Ovary (tissue), 3 donors: Measurements from ENCODE around the gene MAML1.

Experiments
- EP300 ChIP-seq: sonication (generic); formaldehyde crosslinking; IDR thresholded peaks from one replicate; pipeline ENCODE4 v1.6.1; 2017; ENCODE audit warnings: antibody characterized with exemption
- POLR2A ChIP-seq: fragments of 450-650 bp; IDR thresholded peaks from one replicate; pipeline ENCODE4 v1.6.1; 2017; ENCODE audit warnings: antibody characterized with exemption, mild to moderate bottlenecking, moderate library complexity
- TF ChIP-seq, protein P1 (sequence below), 3 donors: fragments of 450-650 bp in 2 of 3; fragments of 200-600 bp in 1 of 3; IDR thresholded peaks; one replicate each; pipeline versions ENCODE4 v1.5.1 to v1.8.0; 2016 to 2022; ENCODE audit warnings: antibody characterized with exemption in 3 of 3, mild to moderate bottlenecking in 1 of 3
- donor health status: DM: no; HTN: no; CAD: no.

DNA sequence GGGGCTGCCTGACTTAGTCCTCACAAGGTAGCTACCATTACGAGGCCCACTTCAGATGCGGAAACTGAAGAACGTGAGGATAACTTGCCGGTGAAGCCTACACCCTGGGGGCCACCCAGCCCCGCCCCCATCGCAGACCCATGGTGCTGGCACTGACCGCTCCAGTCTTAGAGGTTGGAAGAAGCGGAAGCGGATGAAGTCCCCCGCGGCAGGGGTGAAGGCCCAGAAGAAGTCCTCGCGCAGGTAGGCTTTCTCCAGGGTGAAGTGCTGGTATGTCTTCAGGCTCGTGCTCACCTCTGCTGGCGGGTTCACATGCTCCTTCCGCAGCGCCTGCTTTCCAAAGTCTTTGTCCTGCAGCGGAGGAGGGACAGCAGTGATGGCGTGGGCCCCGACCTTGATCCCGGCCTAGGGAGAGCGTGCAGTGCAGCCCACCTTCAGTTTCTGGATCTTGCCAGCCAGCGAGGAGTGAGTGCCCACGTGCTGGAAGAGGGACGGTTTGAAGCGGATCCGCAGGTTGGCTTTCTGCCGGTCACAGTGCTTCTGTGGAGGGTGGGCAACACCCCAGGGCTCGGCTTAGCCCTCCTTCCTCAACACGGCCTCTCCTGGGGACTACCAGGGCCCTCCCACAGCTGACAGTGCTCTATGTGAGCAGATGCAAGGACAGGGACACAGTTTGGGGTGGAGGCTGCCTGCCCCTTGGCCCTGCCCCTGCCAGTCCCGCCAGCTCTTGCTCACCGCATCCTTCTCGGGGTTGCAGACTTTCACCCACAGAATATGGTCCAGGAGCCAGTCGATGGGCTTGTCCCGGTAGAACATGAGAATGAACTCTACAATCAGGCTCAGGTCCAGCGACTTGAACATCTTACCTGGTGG, 66.4 kb downstream of the MAML1 start:
- no peak for TF ChIP-seq POLR2A
- TF ChIP-seq, protein P1, sequence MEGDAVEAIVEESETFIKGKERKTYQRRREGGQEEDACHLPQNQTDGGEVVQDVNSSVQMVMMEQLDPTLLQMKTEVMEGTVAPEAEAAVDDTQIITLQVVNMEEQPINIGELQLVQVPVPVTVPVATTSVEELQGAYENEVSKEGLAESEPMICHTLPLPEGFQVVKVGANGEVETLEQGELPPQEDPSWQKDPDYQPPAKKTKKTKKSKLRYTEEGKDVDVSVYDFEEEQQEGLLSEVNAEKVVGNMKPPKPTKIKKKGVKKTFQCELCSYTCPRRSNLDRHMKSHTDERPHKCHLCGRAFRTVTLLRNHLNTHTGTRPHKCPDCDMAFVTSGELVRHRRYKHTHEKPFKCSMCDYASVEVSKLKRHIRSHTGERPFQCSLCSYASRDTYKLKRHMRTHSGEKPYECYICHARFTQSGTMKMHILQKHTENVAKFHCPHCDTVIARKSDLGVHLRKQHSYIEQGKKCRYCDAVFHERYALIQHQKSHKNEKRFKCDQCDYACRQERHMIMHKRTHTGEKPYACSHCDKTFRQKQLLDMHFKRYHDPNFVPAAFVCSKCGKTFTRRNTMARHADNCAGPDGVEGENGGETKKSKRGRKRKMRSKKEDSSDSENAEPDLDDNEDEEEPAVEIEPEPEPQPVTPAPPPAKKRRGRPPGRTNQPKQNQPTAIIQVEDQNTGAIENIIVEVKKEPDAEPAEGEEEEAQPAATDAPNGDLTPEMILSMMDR (IDR thresholded peaks at IDR 0.05) = no peak
- TF ChIP-seq EP300 = no peak
